PC-9 (cell line): ENCODE data around the gene TFCP2L1. TPM values are rescaled to one million over a fixed set of nuclear protein-coding genes. Genes with fewer than 3 reads are reported as not detected.

Source experiments
- BruUV-seq: library from RNA; stranded (reverse); fragments of 400-500 nt; replicated peaks from 2 replicates; lab custom pipeline; 2021; lab: Mats Ljungman, UMichigan
- CTCF ChIA-PET: fragments of 300-600 bp; sonication (Branson Sonifier 250); formaldehyde crosslinking; loops from one replicate; lab custom pipeline; 2022; ENCODE audit warnings: antibody characterized with exemption; lab: Charles Lee
- POLR2A ChIA-PET: fragments of 300-600 bp; sonication (Branson Sonifier 250); formaldehyde crosslinking; loops from one replicate; lab custom pipeline; 2022; ENCODE audit warnings: antibody characterized with exemption; ENCODE audit not compliant: unreplicated experiment; lab: Charles Lee
- DNase-seq, 2 experiments: peaks; one replicate each; pipeline versions ENCODE4 v3.0.0 to v3.0.0-alpha.2; 2015 to 2022; ENCODE audit warnings: mixed read lengths in 1 of 2
- H2AFZ ChIP-seq: fragments of 200-600 bp; sonication (generic); 2 replicates; pipeline ENCODE4 v1.8.1; 2017; ENCODE audit warnings: antibody characterized with exemption
- H3F3A ChIP-seq: fragments of 200-600 bp; sonication (generic); 2 replicates; pipeline ENCODE4 v1.8.1; 2017; ENCODE audit warnings: antibody characterized with exemption, mild to moderate bottlenecking, low read depth; ENCODE audit not compliant: insufficient read depth
- H3K27ac ChIP-seq: fragments of 200-600 bp; sonication (generic); 2 replicates; pipeline ENCODE4 v1.6.1; 2016; ENCODE audit warnings: mixed run types
- H3K27me3 ChIP-seq: fragments of 200-600 bp; sonication (generic); 2 replicates; pipeline ENCODE4 v1.6.1; 2016; ENCODE audit warnings: low read depth, mixed run types; ENCODE audit not compliant: insufficient read depth
- H3K36me3 ChIP-seq: fragments of 200-600 bp; sonication (generic); 2 replicates; pipeline ENCODE4 v1.6.1; 2016; ENCODE audit warnings: low read depth, mixed run types
- H3K4me1 ChIP-seq: fragments of 200-600 bp; sonication (generic); replicated peaks from 2 replicates; pipeline ENCODE4 v1.6.1; 2016; ENCODE audit warnings: mixed run types; ENCODE audit not compliant: insufficient read depth
- H3K4me2 ChIP-seq: fragments of 200-600 bp; sonication (generic); 2 replicates; pipeline ENCODE4 v1.6.1; 2017; ENCODE audit warnings: mixed run types
- H3K4me3 ChIP-seq: fragments of 200-600 bp; sonication (generic); 2 replicates; pipeline ENCODE4 v1.6.1; 2016; ENCODE audit warnings: mixed run types
- H3K79me2 ChIP-seq: fragments of 200-600 bp; sonication (generic); 2 replicates; pipeline ENCODE4 v1.6.1; 2017; ENCODE audit warnings: low read depth, mixed run types
- H3K9me2 ChIP-seq: fragments of 200-600 bp; sonication (generic); 2 replicates; pipeline ENCODE4 v1.8.1; 2017; ENCODE audit warnings: mild to moderate bottlenecking; ENCODE audit not compliant: insufficient read depth
- H3K9me3 ChIP-seq: fragments of 200-600 bp; sonication (generic); 2 replicates; pipeline ENCODE4 v1.8.1; 2016; ENCODE audit warnings: low read depth; ENCODE audit not compliant: insufficient read depth
- H4K20me1 ChIP-seq: fragments of 200-600 bp; sonication (generic); 2 replicates; pipeline ENCODE4 v1.8.1; 2017; ENCODE audit not compliant: insufficient read depth
- CTCF ChIP-seq: fragments of 200-600 bp; sonication (generic); conservative IDR thresholded peaks from 2 replicates; pipeline ENCODE4 v1.6.1; 2017; ENCODE audit warnings: mixed run types, antibody characterized with exemption, mild to moderate bottlenecking, moderate library complexity
- EZH2 ChIP-seq: fragments of 200-600 bp; sonication (generic); IDR thresholded peaks from 2 replicates; pipeline ENCODE4 v1.8.0; 2017; ENCODE audit warnings: antibody characterized with exemption, low read depth
- intact Hi-C: fragments of 100-400 bp; cut with micrococcal nuclease; formaldehyde crosslinking; loops from one replicate; pipeline ENCODE4 v1.10.0; 2022; ENCODE audit not compliant: unreplicated experiment
- total RNA-seq: library from RNA; stranded (reverse); gene quantifications from 2 replicates; pipeline ENCODE4 v1.2.3, GENCODE V29; 2021

TFCP2L1 gene
- total RNA-seq, 1 experiment from 2014 or later: 4.6 TPM

GRCh38 chr2:121237980-121238665, 46.9 kb downstream of the TFCP2L1 start:
- Histone ChIP-seq H3K27ac (no peak overlapping the region), H3K9me3 (no peaks in the 10 kb centered on the region), H3K27me3 (no peaks in the 10 kb centered on the region), H3K4me2 (no peak overlapping the region), H3K4me1 (no peaks in the 10 kb centered on the region), H4K20me1 (no peaks in the 10 kb centered on the region), H2AFZ (no peak overlapping the region), H3K36me3 (no peaks in the 10 kb centered on the region), H3K4me3 (no peak overlapping the region), H3K79me2 (no peaks in the 10 kb centered on the region), H3K9me2 (no peaks in the 10 kb centered on the region), H3F3A (no peaks in the 10 kb centered on the region)
- DNase-seq: peak in 1 of 2 experiments; percentile 56
- ChIA-PET POLR2A (no interaction called here), CTCF (no interaction called here)
- no peak for TF ChIP-seq EZH2
- no peak for TF ChIP-seq CTCF
- no TSS peak for BruUV-seq
- intact Hi-C loops: no loop called here

DNA sequence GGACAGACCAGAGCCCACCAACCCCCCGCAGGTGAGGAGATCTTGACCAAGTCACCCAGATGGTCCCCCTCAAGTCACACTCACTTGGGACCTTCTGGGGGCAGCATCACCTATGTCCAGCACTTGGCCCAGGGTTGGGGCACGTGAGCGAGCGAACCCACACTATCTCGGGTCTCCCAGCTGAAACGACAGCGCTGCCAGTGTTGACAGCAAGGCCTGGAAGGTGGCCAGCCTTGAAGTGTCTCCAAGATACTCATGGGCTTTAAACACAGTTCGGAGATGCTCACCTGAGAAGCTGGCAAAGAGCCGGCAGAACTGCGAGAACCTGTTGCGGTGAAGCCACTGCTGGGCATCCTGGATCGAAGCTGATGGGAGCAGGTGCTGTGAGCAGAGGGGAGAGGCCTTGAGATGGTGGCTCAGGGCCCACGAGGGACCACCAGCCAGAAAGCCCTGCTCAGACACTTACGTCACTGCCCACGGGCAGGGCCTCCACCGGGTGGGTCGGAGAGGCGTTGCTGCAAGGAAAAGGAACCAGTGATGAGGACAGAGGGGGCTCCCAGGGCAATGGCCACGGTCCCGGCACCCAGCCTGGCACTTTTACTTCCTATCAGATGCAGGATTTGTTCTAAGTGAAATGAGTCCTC, 47.5 kb downstream of the TFCP2L1 start:
- no peaks in the 10 kb centered on the region for H3K9me2 ChIP-seq
- no peak for TF ChIP-seq EZH2
- no peak for TF ChIP-seq CTCF
- H3K27me3 ChIP-seq: no peaks in the 10 kb centered on the region
- H3K4me1 ChIP-seq: no peaks in the 10 kb centered on the region
- H3K27ac ChIP-seq: no peak overlapping the region
- H3K79me2 ChIP-seq: no peaks in the 10 kb centered on the region
- H3K36me3 ChIP-seq: no peaks in the 10 kb centered on the region
- intact Hi-C loops: no loop called here
- BruUV-seq: no TSS peak
- H2AFZ ChIP-seq: no peak overlapping the region
- no peaks in the 10 kb centered on the region for H4K20me1 ChIP-seq
- DNase-seq: no peak
- no peaks in the 10 kb centered on the region for H3K9me3 ChIP-seq
- ChIA-PET CTCF (no interaction called here), POLR2A (no interaction called here)
- no peak overlapping the region for H3K4me3 ChIP-seq
- H3F3A ChIP-seq: no peaks in the 10 kb centered on the region
- H3K4me2 ChIP-seq: no peak overlapping the region

- no peak for TF ChIP-seq CTCF
- no TSS peak for BruUV-seq
- DNase-seq: no peak
- Histone ChIP-seq H3K36me3 (no peaks in the 10 kb centered on the region), H3K27ac (no peak overlapping the region), H3K9me2 (no peaks in the 10 kb centered on the region), H3F3A (no peaks in the 10 kb centered on the region), H3K4me2 (no peak overlapping the region), H3K27me3 (no peaks in the 10 kb centered on the region), H4K20me1 (no peaks in the 10 kb centered on the region), H2AFZ (no peak overlapping the region), H3K79me2 (no peaks in the 10 kb centered on the region), H3K4me3 (no peak overlapping the region), H3K4me1 (no peaks in the 10 kb centered on the region), H3K9me3 (no peaks in the 10 kb centered on the region)
- POLR2A ChIA-PET: no interaction called here
- CTCF ChIA-PET: no interaction called here
- intact Hi-C loops: no loop called here
Observed at GRCh38 chr2:121236650-121237180, 48.3 kb downstream of the TFCP2L1 start.
